Measurements from ENCODE around the gene ALK.

ALK gene

DNA sequence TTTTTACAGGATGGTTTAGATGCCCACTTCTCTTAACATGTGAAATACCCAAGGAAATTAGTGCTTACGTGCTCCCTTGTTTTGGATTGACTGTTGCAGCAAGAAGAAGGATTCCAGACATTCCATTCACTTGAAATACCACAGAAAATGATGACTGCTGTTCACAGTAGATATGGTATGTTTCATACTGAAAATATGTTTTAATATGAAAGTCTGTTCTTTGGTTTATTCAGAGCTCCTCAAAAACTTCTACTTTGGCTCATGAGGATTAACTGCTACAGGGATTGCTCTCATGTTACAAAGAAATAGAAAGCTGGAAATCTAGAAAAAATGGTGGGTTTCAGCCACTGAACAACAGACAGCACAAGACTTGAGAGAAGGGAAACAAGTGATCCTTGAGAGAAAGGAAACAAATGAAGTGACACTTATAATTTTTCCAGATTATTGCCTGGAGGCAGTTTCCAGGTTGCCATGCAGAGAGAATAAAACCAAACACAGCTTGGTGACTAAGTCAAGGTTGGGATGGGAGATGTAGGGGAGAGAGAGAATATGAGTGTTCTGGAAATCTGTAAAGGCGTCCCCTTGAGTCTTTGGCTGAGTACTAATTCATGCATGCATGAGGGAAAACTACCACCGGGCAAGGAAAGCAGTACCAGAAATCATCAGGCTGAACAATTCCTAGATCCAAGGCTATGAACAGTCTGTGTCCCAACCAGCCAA lies 458.0 kb downstream of the ALK start:
- DNase-seq (ENCODE audit: insufficient read length, low spot score) (no peak), FAIRE-seq (no peak)
- TF ChIP-seq, protein P1, sequence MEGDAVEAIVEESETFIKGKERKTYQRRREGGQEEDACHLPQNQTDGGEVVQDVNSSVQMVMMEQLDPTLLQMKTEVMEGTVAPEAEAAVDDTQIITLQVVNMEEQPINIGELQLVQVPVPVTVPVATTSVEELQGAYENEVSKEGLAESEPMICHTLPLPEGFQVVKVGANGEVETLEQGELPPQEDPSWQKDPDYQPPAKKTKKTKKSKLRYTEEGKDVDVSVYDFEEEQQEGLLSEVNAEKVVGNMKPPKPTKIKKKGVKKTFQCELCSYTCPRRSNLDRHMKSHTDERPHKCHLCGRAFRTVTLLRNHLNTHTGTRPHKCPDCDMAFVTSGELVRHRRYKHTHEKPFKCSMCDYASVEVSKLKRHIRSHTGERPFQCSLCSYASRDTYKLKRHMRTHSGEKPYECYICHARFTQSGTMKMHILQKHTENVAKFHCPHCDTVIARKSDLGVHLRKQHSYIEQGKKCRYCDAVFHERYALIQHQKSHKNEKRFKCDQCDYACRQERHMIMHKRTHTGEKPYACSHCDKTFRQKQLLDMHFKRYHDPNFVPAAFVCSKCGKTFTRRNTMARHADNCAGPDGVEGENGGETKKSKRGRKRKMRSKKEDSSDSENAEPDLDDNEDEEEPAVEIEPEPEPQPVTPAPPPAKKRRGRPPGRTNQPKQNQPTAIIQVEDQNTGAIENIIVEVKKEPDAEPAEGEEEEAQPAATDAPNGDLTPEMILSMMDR (IDR thresholded peaks at IDR 0.05; ENCODE audit: insufficient read depth, missing control alignments) = no peak

DNA sequence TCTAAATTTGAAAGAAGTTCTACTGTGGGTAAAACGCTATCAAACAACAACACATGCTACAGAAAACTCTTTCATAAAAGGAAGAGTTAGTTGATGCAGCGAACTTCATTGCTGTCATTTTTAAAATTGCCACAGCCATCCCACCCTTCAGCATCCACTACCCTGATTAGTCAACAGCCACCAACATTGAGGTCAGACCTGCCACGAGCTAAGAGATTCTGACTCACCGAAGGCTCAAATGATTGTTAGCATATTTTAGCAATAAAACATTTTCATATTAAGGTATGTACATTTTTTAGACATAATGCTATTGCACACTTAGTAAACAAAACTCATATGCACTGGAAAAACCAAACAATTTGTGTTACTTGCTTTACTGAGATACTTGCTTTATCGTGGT lies 459.1 kb downstream of the ALK start:
- FAIRE-seq (no peak), DNase-seq (ENCODE audit: insufficient read length, low spot score) (no peak)
- TF ChIP-seq, protein P1 (IDR thresholded peaks at IDR 0.05; ENCODE audit: insufficient read depth, missing control alignments) = no peak

DNA sequence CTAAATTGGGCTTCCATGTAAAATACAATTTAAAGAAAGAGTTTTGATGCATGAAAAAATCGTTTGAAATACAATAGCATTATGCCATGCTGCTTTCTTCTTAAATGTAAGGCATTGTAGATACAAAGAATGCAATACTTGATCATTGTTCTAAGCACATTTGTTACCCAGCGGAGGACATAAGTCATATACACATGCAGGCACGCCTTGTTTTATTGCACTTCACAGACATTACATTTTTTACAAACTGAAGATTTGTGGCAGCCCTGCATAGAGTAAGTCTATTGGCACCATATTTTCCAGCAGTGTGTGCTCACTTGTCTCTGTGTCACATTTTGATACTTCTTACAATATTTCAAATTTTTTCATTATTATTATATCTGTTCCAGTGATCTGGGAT lies 461.2 kb downstream of the ALK start:
- DNase-seq (ENCODE audit: insufficient read length, low spot score) = no peak

DNA sequence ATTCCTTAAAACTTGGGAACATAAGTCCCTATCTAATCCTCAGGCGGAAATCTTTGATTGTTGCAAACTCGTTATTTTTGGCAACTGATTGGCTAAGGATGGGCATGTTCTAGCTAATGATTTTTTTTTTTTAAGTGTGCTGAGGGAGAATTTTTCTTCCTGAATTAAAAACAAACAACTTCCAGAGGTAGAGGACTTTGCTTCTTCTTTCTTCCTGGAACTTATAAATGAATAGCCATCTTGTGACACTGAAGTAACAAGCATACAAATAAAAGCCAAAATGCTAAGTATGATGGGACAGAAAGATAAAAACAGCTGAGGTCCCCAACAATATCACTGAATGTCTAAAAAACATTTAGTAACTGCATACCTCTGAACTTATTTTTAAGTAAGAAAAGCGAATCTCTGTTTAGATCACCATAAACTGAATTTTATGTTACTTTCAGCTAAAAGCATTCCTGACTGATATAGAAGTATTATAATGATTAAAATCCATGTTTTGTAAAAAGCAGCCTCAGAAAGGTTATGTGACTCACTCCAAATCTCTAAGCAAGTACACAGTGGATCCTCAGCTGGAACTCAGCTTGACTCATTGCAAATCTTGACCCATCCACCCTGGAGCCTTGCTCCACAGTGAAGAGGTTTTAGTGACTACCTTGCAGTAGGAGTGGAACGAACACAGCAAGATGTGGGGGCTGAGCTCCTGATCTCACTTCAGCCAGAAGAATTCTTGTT lies 461.8 kb downstream of the ALK start:
- FAIRE-seq (no peak), DNase-seq (ENCODE audit: insufficient read length, low spot score) (no peak)
- TF ChIP-seq, protein P1 (IDR thresholded peaks at IDR 0.05; ENCODE audit: insufficient read depth, missing control alignments) = no peak

More for the DNA sequence above, 461.2 kb downstream of the ALK start:
- FAIRE-seq = no peak
- TF ChIP-seq, protein P1 (IDR thresholded peaks at IDR 0.05; ENCODE audit: insufficient read depth, missing control alignments) = no peak

DNA sequence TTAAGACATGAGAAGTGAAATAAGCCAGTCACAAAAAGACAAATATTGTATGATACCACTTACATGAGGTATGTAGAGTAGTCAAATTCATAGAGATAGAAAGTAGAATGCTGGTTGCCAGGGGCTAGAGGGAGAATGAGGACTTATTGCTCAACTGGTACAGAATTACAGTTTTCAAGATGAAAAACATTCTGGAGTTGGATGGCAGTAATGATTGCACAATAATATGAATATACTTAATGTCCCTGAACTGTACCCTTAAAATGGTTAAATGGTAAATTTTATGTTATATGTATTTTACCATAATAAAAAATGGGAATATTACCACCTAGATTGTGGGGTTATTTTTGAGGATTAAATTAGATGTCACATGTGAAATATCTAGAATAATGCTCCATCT lies 465.0 kb downstream of the ALK start:
- DNase-seq (ENCODE audit: insufficient read length, low spot score) = no peak
- TF ChIP-seq, protein P1 (IDR thresholded peaks at IDR 0.05; ENCODE audit: insufficient read depth, missing control alignments) = no peak
- no peak for FAIRE-seq

DNA sequence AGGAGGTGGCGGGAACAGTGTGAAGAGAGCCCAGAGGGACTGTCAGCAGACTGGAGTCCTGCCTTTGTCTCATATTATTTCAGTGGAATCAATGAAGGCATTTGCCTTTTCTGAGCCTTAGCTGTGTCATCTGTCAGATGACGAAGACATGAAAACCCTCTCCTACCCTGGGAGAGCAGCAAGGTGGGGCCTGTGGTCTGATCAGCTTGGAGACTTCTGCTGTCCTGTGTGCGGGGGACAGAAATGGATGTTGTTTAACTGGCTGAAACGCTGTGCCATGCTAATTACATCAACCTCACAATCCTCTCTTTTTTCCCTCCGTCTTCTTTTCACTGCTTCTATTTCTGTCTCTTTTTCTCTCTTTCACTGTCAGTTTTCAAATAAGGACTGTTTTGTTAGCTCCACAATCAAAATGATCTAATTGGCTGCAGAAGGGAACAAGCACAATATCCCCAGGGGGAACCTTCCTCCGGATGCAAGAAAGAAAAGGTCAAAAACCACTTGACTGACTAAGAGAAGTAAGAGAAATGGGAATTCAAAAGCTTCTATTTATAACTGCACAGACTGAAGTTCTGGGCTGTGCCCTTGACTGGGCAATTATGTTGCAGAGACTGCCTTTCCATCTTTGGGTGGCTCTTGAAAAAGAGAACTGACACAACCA lies 466.1 kb downstream of the ALK start:
- no peak for DNase-seq (ENCODE audit: insufficient read length, low spot score)
- TF ChIP-seq, protein P1 (IDR thresholded peaks at IDR 0.05; ENCODE audit: insufficient read depth, missing control alignments) = no peak
- no peak for FAIRE-seq

Measured in D721Med (cell line).